Limb (tissue), 2 donors: ENCODE measurements around the gene NOS1AP.

Experiments used
- DNase-seq, 2 donors: peaks; one replicate each; pipeline ENCODE4 v3.0.0-alpha.2; 2016; ENCODE audit errors: extremely low spot score in 2 of 2

The NOS1AP gene

GRCh38 chr1:162363823-162364222, 294.3 kb downstream of the NOS1AP start:
- DNase-seq, result no peak

- no peak for DNase-seq
Observed at GRCh38 chr1:162364498-162364897, 295.0 kb downstream of the NOS1AP start.

GRCh38 chr1:162365284-162366020, 296.0 kb downstream of the NOS1AP start:
- DNase-seq, result no peak

- no peak for DNase-seq
Observed at GRCh38 chr1:162366149-162366548, 296.7 kb downstream of the NOS1AP start.

- DNase-seq, result no peak
Observed at GRCh38 chr1:162366671-162367070, 297.2 kb downstream of the NOS1AP start.

- no peak for DNase-seq
Observed at GRCh38 chr1:162367073-162367472, 297.6 kb downstream of the NOS1AP start.

GRCh38 chr1:162367772-162368171, 298.3 kb downstream of the NOS1AP start:
- DNase-seq, result no peak

GRCh38 chr1:162368451-162368850, 299.0 kb downstream of the NOS1AP start:
- no peak for DNase-seq

GRCh38 chr1:162369571-162369970, 300.1 kb downstream of the NOS1AP start:
- DNase-seq, result no peak

GRCh38 chr1:162370161-162370560, 300.7 kb downstream of the NOS1AP start:
- DNase-seq, result no peak

GRCh38 chr1:162370721-162371120, 301.2 kb downstream of the NOS1AP start:
- DNase-seq, result no peak

- DNase-seq, result no peak
Observed at GRCh38 chr1:162371611-162372010, 302.1 kb downstream of the NOS1AP start.

- no peak for DNase-seq
Observed at GRCh38 chr1:162372159-162373071, 302.9 kb downstream of the NOS1AP start.

- no peak for DNase-seq
Observed at GRCh38 chr1:162373072-162373427, 303.6 kb downstream of the NOS1AP start.

- no peak for DNase-seq
Observed at GRCh38 chr1:162373541-162374260, 304.2 kb downstream of the NOS1AP start.

- DNase-seq, result no peak
Observed at GRCh38 chr1:162374406-162374805, 304.9 kb downstream of the NOS1AP start.

- no peak for DNase-seq
Observed at GRCh38 chr1:162375463-162375862, 306.0 kb downstream of the NOS1AP start.

- DNase-seq, result no peak
Observed at GRCh38 chr1:162376691-162377090, 307.2 kb downstream of the NOS1AP start, which contains the start of gene SPATA46. SPATA46 (minus strand) TSS chr1:162376854; CDS start chr1:162376790, 64 bp downstream.

- peak in 1 of 2 donors; percentile 16 for DNase-seq
Observed at GRCh38 chr1:162380061-162380846, 310.8 kb downstream of the NOS1AP start.

GRCh38 chr1:162381383-162381782, 311.9 kb downstream of the NOS1AP start, which contains the start of gene C1orf226:
C1orf226 (plus strand) TSS chr1:162381728; CDS start chr1:162381902, 174 bp downstream.
- DNase-seq, result no peak
